HG03558 (cell line): ENCODE measurements around the gene MYT1.
"Not testable (repeated sequence)": the region's sequence is repeated elsewhere in the genome, so short reads cannot be mapped to it uniquely, and the experiment has no call there.

Experiments used
- ATAC-seq: cut with Tn5 transposase; IDR thresholded peaks from one replicate; pipeline ENCODE4 v1.9.1; 2021; ENCODE audit warnings: moderate number of reproducible peaks; ENCODE audit not compliant: unreplicated experiment; ENCODE audit errors: extremely low read depth

MYT1 gene

DNA sequence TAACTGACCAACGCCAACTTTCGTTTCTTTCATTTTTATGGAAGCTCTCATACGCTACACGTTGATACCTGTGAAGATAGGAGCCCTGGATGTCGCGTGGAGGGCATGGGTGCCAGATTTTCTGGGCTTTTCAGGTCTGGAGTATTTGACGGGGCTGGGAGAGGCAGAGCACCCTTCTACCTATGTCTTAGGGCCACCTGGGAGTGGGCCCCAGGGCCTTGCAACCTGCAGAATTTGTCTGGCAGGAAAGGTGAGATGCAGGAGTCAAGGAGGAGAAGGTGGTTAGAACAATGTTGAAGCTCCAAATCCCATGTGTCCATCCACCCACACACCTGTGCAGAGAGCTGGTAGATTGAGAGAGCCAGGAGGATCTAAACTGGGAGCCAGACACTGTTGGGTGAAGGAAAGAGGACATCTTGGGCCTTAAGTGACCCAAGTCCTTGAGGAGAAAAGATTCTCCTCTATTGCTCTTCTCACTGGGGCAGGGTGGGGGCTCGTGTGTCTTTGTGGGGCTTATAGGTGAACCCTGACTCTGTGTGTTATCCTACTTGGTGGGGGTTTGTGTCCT, 63.9 kb downstream of the MYT1 start:
- no peak for ATAC-seq

DNA sequence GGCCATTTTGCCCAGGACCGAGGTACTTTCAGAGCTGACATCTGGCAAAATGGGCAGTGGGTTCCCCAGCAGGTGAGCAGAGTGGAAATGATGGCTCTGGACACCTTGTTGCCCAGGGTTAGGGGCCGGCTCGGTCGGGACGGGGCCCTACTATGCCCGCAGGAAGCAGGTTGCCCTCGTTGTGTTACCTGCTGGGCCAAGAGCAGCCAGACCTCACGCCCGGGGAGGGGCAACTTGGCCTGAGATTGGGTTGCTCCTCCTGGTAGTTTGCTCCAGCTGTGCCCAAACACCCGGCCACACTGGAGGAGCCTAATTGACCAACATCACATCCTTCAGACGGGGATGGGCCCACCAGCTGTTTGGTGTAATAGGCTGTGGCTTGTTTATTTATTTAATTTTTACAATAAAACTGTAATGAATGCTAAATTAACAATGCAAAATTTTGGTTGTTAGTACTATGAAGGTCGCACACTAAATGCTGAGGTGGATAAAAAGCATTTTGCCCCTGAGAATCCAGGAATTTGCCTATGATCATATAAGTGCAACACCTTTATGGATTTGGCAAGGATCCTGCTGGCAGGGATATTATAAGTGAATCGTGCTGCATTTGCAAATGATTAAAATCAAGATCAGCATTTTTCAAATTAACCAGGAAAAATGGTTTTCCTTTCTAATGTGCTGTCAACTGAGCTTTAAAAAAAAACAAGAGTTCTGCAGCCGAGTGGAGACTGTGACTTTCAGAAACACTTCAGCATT, 64.7 kb downstream of the MYT1 start:
- no peak for ATAC-seq

DNA sequence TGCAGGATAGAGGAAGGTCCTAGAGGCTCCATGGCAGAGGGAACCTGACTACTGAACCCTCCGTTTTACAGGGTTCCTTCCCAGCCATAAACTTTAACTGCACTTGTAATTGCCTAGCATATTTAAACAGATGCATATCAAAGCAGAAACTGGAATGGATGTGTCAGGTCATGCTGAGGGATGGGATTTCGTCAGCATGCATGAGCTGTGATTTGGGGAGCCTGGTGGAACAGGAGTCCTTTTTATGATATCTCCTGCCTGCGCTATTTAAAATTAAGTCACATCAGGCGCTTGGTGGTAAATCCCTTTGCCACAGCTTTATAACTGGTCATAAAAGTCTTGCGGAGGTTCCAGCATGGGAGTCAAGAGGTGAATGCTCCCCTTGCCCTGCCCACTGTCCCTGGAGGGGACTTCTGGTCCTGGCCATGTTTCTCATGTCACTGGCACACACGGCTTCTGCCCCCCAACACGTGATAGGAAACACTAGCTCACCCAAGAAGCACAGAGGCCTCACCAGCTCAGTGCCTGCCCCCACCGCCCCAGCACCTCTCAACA, 65.3 kb downstream of the MYT1 start:
- no peak for ATAC-seq

DNA sequence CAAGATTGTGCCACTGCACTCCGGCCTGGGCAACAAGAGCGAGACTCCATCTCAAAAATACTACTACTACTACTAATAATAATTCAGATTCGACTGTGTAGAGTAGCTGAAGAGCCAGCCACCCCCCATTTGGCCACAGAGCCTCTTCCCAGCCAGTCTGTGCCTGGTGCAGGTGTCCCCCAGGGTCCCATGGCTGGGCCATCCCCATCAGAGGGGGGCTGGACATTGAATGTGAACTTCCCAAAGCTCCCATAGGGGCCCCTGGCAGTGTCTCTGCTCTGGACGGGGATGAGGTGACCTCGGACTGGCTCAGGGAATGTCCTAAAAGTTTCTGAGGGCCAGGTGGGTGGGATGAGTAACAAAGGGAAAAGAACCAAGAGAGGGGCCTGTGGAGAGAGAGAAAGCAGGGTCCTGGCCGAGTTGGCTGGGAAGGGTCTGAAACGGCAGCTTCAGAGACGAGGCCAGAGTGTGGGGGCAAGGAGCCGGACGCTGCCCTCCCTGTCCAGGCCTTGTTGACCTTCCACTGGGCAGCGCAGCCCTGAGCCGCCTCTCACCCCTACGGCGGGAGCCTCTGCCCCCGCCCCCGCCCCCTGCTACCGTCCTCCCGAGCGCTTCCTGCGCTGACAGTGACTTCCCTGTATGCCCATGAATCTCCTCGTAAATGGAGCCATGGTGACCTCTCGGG, 66.4 kb downstream of the MYT1 start:
- no peak for ATAC-seq

DNA sequence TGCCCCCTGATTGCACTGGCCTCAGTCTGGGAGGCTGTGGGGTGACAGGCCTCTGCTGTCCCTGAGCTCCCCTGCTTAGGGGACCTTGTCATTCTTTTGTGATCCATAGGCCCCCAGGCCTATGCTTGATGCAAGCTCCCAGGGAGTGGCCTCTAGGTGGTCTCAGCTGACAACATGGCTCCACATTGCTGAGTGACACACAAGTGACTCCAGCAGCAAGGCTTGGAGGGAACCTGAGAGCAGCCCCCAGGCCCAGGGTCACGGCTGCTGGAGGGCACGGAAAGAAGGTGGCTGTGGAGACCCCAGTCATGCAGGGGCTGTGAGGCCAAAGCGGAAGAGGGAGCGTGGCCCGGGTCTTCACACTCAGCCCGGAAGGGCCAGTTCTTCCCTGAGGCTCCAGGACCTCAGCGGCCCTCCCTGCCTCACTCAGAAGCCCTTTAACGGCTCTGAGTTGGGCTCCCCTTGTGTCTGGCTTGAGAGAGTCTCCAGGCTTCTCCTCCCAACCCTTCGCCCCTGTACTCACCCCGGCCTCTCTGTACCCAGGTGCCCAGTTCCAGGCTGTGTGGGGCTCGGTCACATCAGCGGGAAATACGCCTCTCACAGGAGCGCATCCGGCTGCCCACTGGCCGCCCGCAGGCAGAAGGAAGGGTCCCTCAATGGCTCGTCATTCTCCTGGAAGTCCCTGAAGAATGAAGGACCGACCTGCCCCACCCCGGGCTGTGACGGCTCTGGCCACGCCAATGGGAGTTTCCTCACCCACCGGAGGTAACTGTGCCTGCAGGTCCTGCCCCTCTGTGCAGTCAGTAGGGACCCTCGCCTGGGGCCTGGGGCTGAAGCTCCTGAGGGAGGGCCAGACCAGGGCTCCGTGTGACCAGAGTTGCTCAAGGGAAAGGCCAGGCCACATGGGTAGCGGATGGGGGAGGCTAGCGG, 67.6 kb downstream of the MYT1 start:
- ATAC-seq = no peak

DNA sequence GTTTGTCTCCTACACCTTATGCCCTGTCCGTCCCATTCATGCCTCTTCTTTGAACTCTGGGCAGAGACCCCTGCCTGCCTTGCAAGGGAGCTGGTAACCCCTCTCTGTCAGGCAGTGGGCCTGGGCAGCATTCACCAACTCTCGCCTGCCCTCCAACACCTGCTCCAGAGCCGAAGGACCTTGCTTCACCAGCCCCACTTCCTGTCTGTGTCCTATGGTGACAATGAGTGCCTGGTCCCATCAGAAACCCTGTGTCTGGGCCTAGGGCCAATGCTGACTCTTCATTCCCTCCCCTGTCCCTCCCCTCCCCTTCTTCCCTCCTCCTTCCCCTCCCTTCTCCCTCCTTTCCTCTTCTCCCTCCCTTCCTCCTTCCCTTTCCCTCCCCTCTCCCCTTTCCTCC, 68.5 kb downstream of the MYT1 start:
- no peak for ATAC-seq

DNA sequence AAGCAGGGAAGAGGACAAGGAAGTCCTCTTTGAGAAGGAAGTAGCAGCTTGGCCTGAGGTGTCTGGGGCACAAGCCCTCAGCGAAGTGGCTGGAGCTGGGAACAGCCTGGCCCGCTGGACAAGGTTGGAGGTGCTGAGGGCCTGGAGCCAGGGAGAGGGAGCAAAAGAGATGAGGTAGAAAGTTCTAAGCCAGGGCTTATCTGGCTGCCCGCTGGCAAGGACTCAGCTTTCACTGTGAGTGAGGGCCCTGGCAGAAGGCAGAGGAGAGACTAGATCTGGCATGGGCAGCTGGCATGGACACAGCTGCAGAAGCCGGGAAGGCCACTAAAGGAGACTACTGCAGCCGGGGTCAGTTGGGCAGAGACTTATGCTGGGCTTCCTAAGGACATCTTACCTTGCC, 69.5 kb downstream of the MYT1 start:
- ATAC-seq = no peak

DNA sequence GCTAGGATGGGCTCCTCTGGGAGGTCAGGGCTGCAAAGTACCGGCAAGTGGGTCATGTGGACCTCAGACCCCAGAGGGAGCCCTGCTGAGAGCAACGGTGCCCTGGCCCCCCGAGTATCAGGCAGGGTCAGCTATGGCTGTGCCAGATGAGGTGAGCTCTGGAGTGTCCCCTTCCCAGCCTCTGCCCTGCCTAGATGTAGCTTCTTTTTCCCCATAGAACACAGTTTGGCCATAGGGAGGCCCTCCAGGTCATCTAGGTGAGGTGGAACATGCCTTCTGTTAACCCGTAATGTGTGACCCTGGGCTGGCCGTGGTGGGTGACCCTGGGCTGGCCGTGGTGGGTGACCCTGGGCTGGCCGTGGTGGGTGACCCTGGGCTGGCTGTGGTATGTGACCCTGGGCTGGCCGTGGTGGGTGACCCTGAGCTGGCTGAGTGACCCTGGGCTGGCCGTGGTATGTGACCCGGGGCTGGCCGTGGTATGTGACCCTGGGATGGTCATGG, 70.1 kb downstream of the MYT1 start:
- no peak for ATAC-seq

DNA sequence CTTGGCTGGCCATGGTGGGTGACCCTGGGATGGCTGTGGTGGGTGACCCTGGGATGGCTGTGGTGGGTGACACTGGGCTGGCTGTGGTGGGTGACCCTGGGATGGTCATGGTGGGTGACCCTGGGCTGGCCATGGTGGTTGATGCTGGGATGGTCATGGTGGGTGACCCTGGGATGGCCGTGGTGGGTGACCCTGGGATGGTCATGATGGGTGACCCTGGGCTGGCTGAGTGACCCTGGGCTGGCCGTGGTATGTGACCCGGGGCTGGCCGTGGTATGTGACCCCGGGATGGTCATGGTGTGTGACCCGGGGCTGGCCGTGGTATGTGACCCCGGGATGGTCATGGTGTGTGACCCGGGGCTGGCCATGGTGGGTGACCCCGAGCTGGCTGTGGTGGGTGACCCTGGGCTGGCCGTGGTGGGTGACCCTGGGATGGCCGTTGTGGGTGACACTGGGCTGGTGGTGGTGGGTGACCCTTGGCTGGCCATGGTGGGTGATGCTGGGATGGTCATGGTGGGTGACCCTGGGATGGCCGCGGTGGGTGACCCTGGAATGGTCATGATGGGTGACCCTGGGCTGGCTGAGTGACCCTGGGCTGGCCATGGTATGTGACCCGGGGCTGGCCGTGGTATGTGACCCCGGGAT, 70.8 kb downstream of the MYT1 start:
- not testable (repeated sequence) for ATAC-seq

DNA sequence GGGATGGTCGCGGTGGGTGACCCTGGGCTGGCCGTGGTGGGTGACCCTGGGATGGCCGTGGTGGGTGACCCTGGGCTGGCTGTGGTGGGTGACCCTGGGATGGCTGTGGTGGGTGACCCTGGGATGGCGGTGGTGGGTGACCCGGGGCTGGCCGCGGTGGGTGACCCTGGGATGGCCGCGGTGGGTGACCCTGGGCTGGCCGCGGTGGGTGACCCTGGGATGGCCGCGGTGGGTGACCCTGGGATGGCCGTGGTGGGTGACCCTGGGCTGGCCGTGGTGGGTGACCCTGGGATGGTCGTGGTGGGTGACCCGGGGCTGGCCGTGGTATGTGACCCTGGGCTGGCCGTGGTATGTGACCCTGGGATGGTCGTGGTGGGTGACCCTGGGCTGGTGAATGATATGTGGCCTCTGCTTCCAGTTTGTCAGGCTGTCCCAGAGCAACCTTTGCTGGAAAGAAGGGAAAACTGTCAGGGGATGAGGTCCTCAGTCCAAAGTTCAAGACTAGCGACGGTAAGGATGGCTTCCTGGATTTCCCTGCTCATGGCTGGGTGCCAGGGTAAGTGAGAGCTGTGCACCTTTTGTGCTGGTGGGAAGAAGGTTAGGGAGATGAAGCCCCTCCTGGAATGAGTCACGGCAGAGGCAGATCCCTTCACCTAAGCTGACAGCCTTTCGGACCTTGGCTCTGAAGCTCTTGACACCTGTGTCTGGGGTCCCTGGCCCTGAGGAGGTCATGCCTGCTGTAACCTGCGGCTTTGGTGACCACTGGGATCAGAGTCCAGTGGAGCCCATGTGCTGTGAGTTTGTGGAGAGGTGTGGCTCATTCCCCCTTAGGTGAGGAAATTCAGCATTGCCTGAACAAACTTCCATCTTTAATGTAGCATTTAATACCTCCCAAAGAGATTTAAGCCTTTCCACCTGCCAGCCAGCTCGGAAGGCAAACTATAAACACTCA, 72.2 kb downstream of the MYT1 start:
- ATAC-seq = no peak

DNA sequence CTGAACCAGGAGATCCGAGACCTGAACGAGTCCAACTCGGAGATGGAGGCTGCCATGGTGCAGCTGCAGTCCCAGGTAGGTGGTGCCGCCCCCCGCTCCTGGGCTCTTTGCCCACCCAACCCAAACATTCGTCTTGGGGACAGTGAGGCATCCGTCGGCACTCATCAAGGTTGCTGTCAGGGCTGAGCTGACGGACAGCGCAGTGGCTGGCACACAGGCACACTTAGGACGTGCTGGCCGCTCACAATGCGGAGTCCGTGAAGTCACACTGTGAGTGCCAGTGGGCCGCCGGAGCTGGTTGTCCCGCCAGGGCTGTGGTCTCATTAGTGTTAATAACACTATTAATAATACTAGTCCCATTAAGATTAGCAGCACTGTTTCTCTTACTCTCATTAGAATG, 73.1 kb downstream of the MYT1 start:
- no peak for ATAC-seq

DNA sequence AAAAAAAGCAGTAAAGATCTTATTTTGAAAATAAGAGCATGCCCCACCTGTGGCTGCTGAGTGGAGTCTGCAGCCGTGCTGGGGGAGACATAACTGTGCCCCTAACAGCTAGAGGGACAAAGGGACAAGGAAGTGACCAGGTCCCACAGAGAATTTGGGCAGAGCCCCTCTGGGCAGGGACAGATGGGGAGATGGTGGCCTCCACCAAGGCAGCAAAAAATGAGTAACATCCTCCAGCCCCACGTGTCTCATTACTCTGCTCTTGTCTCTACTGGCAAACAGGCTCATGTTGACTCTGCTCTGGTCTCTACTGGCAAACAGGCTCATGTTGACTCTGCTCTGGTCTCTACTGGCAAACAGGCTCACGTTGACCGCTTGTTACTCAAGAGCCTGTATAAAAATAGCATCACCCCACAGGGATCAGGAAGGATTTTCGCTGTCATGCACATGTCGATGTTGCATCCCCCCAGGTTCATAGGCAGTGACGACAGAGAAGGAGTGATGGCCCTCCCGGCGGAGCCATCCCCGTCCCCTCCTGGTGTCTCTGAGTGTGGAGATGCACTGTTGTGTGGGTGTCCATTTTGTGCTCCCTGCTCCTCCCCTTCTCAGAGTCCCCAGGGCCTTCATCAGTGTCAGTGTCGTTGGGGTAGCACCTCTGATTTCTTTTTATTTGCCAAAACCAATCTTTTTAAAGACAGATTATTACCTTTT, 74.0 kb downstream of the MYT1 start:
- ATAC-seq = no peak

DNA sequence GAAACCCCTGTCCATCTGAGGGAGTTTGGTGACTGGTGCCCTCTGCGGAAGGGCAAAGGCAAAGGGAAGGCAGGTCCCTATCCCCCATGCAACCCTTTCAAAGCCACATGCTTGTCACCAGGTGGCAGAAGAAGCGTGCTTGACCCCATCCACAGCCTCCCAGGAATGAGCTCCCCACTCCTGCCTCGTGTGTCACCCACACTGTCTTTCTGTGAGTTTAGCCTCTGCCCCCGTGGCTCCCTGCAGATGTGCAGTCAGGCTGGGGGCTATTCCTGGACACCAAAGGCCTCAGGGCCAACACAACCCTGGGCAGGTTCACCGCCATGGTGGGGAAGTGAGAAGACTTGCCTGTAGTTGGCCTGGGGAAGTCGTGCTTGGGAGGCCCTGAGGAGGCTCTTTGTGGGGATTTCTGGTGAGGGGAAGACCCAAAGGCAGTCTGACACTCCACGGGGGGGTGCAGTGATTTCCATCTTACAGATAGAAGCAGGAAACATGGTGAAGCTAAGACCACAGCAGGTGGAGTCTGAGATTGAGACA, 74.7 kb downstream of the MYT1 start:
- no peak for ATAC-seq

DNA sequence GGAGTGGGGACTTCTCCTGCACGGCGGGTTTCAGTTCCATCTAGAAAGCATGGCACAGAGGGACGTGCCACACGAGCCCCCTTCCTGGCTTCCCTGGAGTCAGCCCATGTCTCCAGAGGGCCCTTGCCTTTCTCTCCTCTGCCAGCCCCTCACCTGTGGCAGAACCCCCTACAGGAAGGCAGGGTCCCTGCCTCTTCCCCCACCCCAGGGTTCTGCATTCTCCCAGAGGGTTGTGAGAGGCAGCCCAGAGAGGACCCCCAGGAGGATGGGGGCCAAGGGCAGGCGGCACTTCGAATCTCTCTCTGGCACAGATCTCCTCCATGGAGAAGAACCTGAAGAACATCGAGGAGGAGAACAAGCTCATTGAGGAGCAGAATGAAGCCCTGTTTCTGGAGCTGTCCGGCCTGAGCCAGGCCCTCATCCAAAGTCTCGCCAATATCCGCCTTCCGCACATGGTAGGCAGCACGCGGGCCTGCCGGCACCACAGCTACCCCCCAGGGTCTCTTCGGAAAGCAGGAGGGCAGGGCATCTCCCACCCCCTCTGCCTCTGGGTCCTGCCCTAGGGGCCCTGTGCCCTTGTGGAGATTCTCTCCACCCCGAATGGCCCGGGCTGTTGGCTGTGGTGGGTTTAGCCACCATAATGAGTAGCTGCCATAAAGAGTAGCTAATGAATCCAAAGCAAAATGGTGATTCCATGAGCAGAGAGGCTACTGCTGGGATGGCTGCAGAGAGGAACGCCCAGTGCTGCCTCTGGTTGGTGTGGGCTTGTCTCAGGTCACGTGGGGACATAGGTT, 75.4 kb downstream of the MYT1 start:
- no peak for ATAC-seq

DNA sequence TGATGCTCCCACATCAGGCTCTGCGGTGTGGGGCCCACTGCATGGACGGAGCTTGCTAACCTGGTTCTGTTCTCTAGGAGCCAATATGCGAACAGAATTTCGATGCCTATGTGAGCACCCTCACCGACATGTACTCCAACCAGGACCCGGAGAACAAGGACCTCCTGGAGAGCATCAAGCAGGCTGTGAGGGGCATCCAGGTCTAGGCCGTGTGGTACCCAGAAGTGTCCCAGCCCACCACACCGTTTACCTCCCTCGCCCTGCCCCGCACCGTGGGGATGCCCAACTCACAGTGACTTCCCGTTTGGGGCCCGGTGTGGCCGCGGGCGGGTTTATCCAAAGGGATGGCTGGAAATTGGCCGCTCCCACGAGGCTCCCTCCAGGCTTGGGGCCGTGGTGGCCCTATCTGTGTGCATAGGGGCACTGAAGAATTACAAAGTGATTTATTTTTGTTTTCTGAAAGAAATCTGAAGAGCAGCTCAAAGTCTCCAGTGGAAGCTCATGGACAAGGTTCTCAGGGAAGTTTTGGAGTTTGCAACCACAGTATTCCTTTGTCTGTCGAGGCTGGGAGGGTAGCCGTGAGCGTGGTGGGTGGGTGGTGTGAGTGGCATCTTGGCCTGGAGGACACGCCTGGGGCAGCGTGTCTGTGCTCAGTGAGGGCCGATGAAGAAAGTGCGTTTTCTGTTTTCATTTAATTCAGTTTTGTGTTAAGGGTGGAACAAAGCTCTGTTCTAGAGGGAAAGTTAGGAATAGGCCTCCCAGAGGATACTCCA, 76.2 kb downstream of the MYT1 start:
- no peak for ATAC-seq

DNA sequence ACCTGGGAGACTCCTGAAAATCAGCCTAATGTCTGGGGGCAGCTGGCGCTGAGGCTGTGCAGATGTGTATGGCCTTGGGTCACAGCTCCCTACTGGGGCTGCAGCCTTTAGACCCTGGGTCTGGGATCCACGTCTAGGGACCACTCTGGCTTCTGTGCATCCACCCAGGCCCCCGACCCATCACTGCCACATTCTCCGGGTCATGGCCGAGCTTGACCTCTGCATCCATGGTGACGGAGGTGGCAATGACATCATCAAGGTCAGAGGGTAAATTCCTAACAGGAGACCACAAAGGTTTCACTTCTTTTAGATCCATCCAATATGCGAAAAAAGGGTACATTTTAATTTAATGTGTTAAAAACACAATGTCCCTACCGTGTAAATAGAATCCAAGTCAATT, 76.8 kb downstream of the MYT1 start:
- ATAC-seq = no peak
